Colonic mucosa (tissue), 4 donors: ENCODE data around the gene MORN1. TPM values are rescaled to one million over a fixed set of nuclear protein-coding genes. Genes with fewer than 3 reads are reported as not detected.

Experiments used
- DNase-seq: peaks from one replicate; pipeline ENCODE4 v3.0.0-alpha.2; 2020
- H3K27ac ChIP-seq: fragments of 200-600 bp; one replicate; pipeline ENCODE4 v1.8.0; 2021
- H3K27me3 ChIP-seq: fragments of 200-600 bp; one replicate; pipeline ENCODE4 v1.8.0; 2021
- H3K36me3 ChIP-seq: fragments of 200-600 bp; one replicate; pipeline ENCODE4 v1.8.0; 2021
- H3K4me1 ChIP-seq: fragments of 200-600 bp; one replicate; pipeline ENCODE4 v1.8.0; 2021; ENCODE audit warnings: mild to moderate bottlenecking
- H3K4me3 ChIP-seq: fragments of 200-600 bp; one replicate; pipeline ENCODE4 v1.8.0; 2021
- H3K9ac ChIP-seq, 2 donors: one replicate each; pipeline ENCODE4 v1.7.0; 2013; ENCODE audit warnings: control low read depth in 2 of 2, low read depth in 2 of 2, low read length in 2 of 2
- H3K9me3 ChIP-seq: fragments of 200-600 bp; one replicate; pipeline ENCODE4 v1.8.0; 2021
- intact Hi-C: fragments of 100-400 bp; cut with DNase I; formaldehyde crosslinking; loops from one replicate; pipeline ENCODE4 v1.14.1; 2022
- total RNA-seq, 2 donors: library from RNA; stranded (reverse); fragmentation: NEBNext Ultra II Directional in 1 of 2; extraction: Animal tissue kit (Norgen Biotek cat#: 25700) in 1 of 2; gene quantifications; one replicate each; pipeline ENCODE4 v1.2.1, GENCODE V29; 2021
- TF ChIP-seq, protein P1 (sequence below): fragments of 200-600 bp; IDR thresholded peaks from one replicate; pipeline ENCODE4 v1.8.0; 2022; ENCODE audit warnings: antibody characterized with exemption, mild to moderate bottlenecking
- donor health status: healthy.
- donor health status: DM: no; HTN: no; CAD: no.
- donor health status: DM: no; HTN: no; CAD: no.

MORN1 gene
- total RNA-seq, 2 donors from 2014 or later, result 11.3 to 18.9 TPM

DNA sequence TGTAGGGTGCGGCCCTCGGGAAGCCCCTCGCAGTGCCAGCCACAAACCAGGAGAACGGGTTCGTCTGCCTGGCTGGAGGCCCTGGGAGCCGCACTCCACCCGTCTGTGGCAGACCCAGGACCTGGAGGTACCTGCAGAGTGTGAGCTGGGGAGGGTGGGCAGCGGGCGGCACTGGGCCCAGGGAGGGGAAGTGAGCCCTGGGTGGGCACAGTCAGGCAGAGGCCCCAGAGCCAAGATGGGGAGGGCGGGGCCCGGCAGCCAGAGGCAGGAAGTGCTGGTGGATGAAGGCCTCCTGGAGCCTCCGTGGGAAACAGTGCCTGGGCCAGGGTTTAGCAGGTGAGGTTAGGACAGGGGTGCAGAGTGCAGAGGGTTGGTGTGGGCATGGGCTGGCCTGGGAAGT lies 25.0 kb upstream of the MORN1 start:
- peak overlapping the region; percentile 8 for H3K4me3 ChIP-seq
- intact Hi-C loops, result loop anchor here (5.0 kb wide), 1 partner anchor 366 kb away; no protein-coding TSS in a partner anchor
- no peaks in the 10 kb centered on the region for H3K36me3 ChIP-seq
- peak overlapping the region; percentile 60 for H3K27ac ChIP-seq
- peaks cover 12% of the 10 kb centered on the region for H3K4me1 ChIP-seq
- H3K27me3 ChIP-seq, result no peaks in the 10 kb centered on the region
- H3K9ac ChIP-seq, result peak overlapping the region; percentile 73 to 78
- H3K9me3 ChIP-seq, result no peaks in the 10 kb centered on the region
- DNase-seq, result peak; percentile 68
- TF ChIP-seq, protein P1, sequence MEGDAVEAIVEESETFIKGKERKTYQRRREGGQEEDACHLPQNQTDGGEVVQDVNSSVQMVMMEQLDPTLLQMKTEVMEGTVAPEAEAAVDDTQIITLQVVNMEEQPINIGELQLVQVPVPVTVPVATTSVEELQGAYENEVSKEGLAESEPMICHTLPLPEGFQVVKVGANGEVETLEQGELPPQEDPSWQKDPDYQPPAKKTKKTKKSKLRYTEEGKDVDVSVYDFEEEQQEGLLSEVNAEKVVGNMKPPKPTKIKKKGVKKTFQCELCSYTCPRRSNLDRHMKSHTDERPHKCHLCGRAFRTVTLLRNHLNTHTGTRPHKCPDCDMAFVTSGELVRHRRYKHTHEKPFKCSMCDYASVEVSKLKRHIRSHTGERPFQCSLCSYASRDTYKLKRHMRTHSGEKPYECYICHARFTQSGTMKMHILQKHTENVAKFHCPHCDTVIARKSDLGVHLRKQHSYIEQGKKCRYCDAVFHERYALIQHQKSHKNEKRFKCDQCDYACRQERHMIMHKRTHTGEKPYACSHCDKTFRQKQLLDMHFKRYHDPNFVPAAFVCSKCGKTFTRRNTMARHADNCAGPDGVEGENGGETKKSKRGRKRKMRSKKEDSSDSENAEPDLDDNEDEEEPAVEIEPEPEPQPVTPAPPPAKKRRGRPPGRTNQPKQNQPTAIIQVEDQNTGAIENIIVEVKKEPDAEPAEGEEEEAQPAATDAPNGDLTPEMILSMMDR, result no peak

DNA sequence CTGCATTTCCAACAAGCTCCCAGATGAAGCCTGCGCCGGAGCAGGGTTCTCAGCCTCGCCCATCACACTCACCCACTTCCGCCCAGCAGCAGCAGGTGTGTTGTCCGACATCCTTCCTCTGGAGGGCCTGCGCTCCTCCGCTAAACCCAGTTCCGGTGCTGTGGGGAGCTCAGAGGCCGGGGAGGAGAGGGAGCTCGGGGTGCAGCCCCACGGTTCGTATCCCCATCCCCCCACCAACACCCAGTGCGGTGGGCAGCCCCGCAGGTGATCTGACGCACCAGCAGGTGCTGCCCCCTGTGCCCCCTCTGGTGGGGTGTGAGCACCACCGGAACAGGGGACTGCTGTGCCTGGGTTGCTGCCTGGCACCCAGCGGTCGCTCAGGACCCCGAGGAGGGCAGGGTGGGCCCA lies 24.5 kb upstream of the MORN1 start:
- peak; percentile 74 for DNase-seq
- H3K9me3 ChIP-seq, result no peaks in the 10 kb centered on the region
- H3K9ac ChIP-seq, result peak overlapping the region; percentile 73 to 78
- H3K4me3 ChIP-seq, result peak overlapping the region; percentile 39
- no peaks in the 10 kb centered on the region for H3K36me3 ChIP-seq
- TF ChIP-seq, protein P1, result no peak
- intact Hi-C loops, result loop anchor here (5.0 kb wide), 1 partner anchor 366 kb away; no protein-coding TSS in a partner anchor
- H3K27ac ChIP-seq, result peak overlapping the region; percentile 60
- no peaks in the 10 kb centered on the region for H3K27me3 ChIP-seq
- peaks cover 12% of the 10 kb centered on the region for H3K4me1 ChIP-seq

DNA sequence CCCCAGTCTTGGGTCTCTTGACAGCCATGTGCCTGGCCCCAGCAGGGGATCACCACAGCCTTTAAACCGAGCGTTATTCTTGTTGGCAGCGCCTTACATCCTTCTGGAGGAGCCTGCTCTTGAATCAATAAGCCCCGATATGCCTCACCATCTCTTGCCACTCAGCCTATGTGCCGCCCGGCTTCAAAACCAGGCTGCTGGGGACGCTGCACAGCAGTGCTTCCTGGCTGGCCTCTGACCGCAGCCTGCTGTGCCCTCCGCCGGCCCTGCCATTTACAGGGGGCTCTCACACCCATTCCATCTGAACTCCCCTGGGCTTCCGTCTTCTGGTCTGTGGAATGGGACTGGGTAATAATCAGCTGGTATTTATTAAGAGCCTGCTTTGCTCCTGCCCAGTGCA lies 24.0 kb upstream of the MORN1 start:
- Histone ChIP-seq H3K4me1 (peaks cover 12% of the 10 kb centered on the region), H3K27ac (peak overlapping the region; percentile 60), H3K27me3 (no peaks in the 10 kb centered on the region), H3K4me3 (peak overlapping the region; percentile 39), H3K36me3 (no peaks in the 10 kb centered on the region), H3K9ac (peak overlapping the region; percentile 73 to 78), H3K9me3 (no peaks in the 10 kb centered on the region)
- no peak for DNase-seq
- intact Hi-C loops, result loop anchor here (5.0 kb wide), 1 partner anchor 367 kb away; no protein-coding TSS in a partner anchor
- TF ChIP-seq, protein P1, result no peak

DNA sequence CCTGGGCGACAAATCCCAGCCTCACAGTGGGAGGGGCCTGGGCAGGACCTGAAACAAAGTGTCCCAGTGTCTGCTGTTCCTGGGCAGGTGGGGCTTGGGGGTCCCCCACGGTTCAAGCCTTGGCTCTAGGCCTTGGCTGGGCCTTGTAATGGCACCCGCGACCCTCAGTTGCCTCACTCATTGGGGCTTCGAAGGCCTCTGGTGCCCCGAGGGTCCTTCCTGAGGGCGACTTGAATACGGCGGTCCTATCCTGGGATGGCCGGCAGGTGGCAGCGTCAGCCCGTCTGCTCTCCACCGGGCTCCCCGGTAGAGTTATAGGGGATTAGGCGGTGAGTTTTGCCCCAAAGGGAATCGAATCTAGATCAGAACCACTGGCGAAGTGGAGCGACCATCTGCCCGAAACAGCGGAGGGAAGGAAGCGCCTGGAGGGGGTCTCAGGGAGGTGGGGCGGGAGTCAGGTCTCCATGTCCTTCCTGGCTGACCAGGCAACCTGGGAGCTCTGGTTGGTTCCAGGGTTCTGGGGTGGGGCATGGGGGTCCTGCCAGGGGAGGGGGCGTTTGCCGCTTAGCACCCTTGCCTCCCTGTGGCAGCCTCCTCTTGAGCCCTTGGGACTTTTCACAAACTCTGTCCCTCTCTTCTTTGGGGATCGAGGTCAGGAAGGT lies 23.1 kb upstream of the MORN1 start:
- H3K4me3 ChIP-seq, result peak overlapping the region; percentile 99
- H3K4me1 ChIP-seq, result peaks cover 12% of the 10 kb centered on the region
- H3K9ac ChIP-seq, result peak overlapping the region; percentile 46 to 90
- H3K27me3 ChIP-seq, result no peaks in the 10 kb centered on the region
- no peaks in the 10 kb centered on the region for H3K9me3 ChIP-seq
- H3K36me3 ChIP-seq, result no peaks in the 10 kb centered on the region
- intact Hi-C loops, result loop anchor here (5.0 kb wide), 1 partner anchor 133 kb away; no protein-coding TSS in a partner anchor
- TF ChIP-seq, protein P1, result peak; percentile 86
- H3K27ac ChIP-seq, result peak overlapping the region; percentile 85
- DNase-seq, result peak; percentile 83

DNA sequence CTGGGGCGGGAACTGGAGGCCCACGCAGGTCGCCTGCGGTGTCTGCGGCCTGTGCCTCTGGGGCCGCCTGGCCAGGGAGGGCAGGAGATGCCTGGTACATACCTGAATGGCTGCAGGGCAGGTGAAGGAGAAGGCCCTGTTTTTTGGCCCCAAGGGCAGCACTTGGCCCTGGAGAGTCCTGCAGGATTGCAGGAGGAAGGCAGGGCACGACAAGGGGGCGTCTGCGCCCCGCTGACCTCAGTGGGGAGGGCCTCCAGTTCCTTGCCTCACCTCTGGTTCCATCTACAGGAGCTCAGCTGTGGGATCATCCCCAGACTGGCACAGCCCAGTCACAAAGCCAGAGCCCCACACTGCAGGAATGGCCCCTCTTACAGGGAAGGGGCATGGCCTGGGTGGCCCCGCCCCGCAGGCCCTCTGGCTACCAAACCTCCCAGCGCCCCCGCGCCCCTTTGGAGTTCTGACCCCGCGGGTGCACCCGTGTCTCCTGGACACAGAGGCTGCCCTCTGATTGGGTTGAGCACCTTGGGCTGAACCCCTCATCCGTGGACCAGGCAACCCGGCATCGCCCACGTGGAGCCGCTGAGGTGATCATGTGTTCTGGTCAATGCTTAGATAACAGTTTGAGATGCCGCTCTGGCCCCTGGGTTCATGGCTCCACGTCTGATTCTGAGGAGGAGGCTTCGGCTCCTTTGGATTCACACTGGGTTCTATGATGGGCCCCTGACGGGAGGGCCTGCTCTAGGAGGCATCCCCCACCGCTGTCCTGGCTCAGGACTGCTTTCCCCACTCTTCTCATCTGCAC lies 22.3 kb upstream of the MORN1 start:
- Histone ChIP-seq H3K36me3 (no peaks in the 10 kb centered on the region), H3K9me3 (no peaks in the 10 kb centered on the region), H3K9ac (peak overlapping the region; percentile 90 to 97), H3K4me3 (peak overlapping the region; percentile 99), H3K27me3 (no peaks in the 10 kb centered on the region), H3K27ac (peak overlapping the region; percentile 85), H3K4me1 (peaks cover 12% of the 10 kb centered on the region)
- TF ChIP-seq, protein P1, result no peak
- DNase-seq, result peak; percentile 49
- intact Hi-C loops, result loop anchor here (5.0 kb wide), 1 partner anchor 134 kb away; no protein-coding TSS in a partner anchor
